Endothelial cell of umbilical vein (primary cell): Measurements from ENCODE around the gene FGFR3. TPM values are rescaled to one million over a fixed set of nuclear protein-coding genes. Genes with fewer than 3 reads are reported as not detected.

Experiments
- BruUV-seq: library from RNA; stranded (reverse); fragments of 400-500 nt; replicated peaks from 2 replicates; lab custom pipeline; 2021; lab: Mats Ljungman, UMichigan
- CTCF ChIA-PET: fragments of 300-600, 350-600 bp; sonication (Branson Sonifier 250); formaldehyde crosslinking; loops from one replicate; lab custom pipeline; 2021; ENCODE audit warnings: antibody characterized with exemption, inconsistent platforms; lab: Charles Lee
- POLR2A ChIA-PET: fragments of 300-600, 350-600 bp; sonication (Branson Sonifier 250); formaldehyde crosslinking; loops from one replicate; lab custom pipeline; 2021; ENCODE audit warnings: antibody characterized with exemption, inconsistent platforms; lab: Charles Lee
- DNase-seq: peaks from one replicate; pipeline ENCODE4 v3.0.0-alpha.2; 2011; ENCODE audit warnings: low read depth, low spot score
- FAIRE-seq: peaks from 2 replicates; lab custom pipeline; 2011; peaks lifted over from hg19 to GRCh38; lab: Jason Lieb, UNC
- H2AFZ ChIP-seq: 2 replicates; pipeline ENCODE4 v1.6.0; 2012; ENCODE audit warnings: low read depth, low read length, control low read depth, inconsistent platforms
- H3K27ac ChIP-seq: 2 replicates; pipeline ENCODE4 v1.5.1; 2011; ENCODE audit warnings: low read depth, mild to moderate bottlenecking, control low read depth, low read length, moderate library complexity; ENCODE audit not compliant: insufficient read depth
- H3K27me3 ChIP-seq, 2 experiments: 2 replicates each; pipeline versions ENCODE4 v1.6.0 to v1.6.1; 2011; ENCODE audit warnings: low read length in 2 of 2, mixed read lengths in 1 of 2; ENCODE audit not compliant: control insufficient read depth in 2 of 2, insufficient read depth in 2 of 2
- H3K36me3 ChIP-seq, 2 experiments: 2 replicates in 1 of 2; 3 replicates in 1 of 2; pipeline ENCODE4 v1.5.1; 2011; ENCODE audit warnings: low read length in 2 of 2, mild to moderate bottlenecking in 1 of 2, moderate library complexity in 1 of 2; ENCODE audit not compliant: control insufficient read depth in 2 of 2, insufficient read depth in 2 of 2; ENCODE audit errors: extremely low read depth in 1 of 2
- H3K4me1 ChIP-seq: 3 replicates; pipeline ENCODE4 v1.5.1; 2011; ENCODE audit warnings: mild to moderate bottlenecking, low read length; ENCODE audit not compliant: control insufficient read depth, insufficient read depth; ENCODE audit errors: extremely low read depth
- H3K4me2 ChIP-seq: 2 replicates; pipeline ENCODE4 v1.6.1; 2011; ENCODE audit warnings: low read length, control low read depth, mixed read lengths; ENCODE audit not compliant: insufficient read depth
- H3K4me3 ChIP-seq, 3 experiments: fragments of 200-600 bp in 1 of 3; sonication (generic), shearing (Covaris generic) in 1 of 3; replicated peaks in 1 of 3; 2 replicates each; pipeline ENCODE4 v1.5.1; 2011 to 2016; ENCODE audit warnings: control low read depth in 3 of 3, low read length in 3 of 3, mild to moderate bottlenecking in 2 of 3, inconsistent platforms in 1 of 3, low read depth in 1 of 3, moderate library complexity in 1 of 3; ENCODE audit not compliant: insufficient read depth in 1 of 3
- H3K79me2 ChIP-seq: 2 replicates; pipeline ENCODE4 v1.6.0; 2012; ENCODE audit warnings: low read length, inconsistent platforms; ENCODE audit not compliant: control insufficient read depth, insufficient read depth
- H3K9ac ChIP-seq: replicated peaks from 2 replicates; pipeline ENCODE3; 2011; ENCODE audit warnings: low read length, control low read depth; ENCODE audit not compliant: insufficient read depth; ENCODE audit errors: extremely low read depth
- H3K9me1 ChIP-seq: replicated peaks from 3 replicates; pipeline ENCODE4 v1.6.0; 2011; ENCODE audit warnings: mild to moderate bottlenecking, low read length; ENCODE audit not compliant: control insufficient read depth, insufficient read depth; ENCODE audit errors: extremely low read depth
- H3K9me3 ChIP-seq: replicated peaks from 2 replicates; pipeline ENCODE4 v1.5.1; 2012; ENCODE audit warnings: low read length, inconsistent platforms; ENCODE audit not compliant: control insufficient read depth, insufficient read depth
- H4K20me1 ChIP-seq: replicated peaks from 2 replicates; pipeline ENCODE3; 2011; ENCODE audit warnings: mild to moderate bottlenecking, low read length; ENCODE audit not compliant: control insufficient read depth, insufficient read depth; ENCODE audit errors: extremely low read depth
- CTCF ChIP-seq, 2 donors: IDR thresholded peaks; 1 replicate in 1 of 2; 2 replicates in 1 of 2; pipeline ENCODE4 v1.5.1; 2011; ENCODE audit warnings: low read length in 2 of 2, mild to moderate bottlenecking in 2 of 2, moderate library complexity in 2 of 2, control low read depth in 1 of 2, inconsistent platforms in 1 of 2, low read depth in 1 of 2; ENCODE audit not compliant: insufficient read depth in 1 of 2; ENCODE audit errors: extremely low read depth in 1 of 2
- EZH2 ChIP-seq: IDR thresholded peaks from 2 replicates; pipeline ENCODE4 v1.6.1; 2012; ENCODE audit warnings: borderline replicate concordance, low read depth, mild to moderate bottlenecking, moderate library complexity, low read length, inconsistent platforms; ENCODE audit not compliant: severe bottlenecking
- FOS ChIP-seq: IDR thresholded peaks from 2 replicates; pipeline ENCODE4 v1.6.1; 2011; ENCODE audit warnings: mild to moderate bottlenecking, low read length, moderate library complexity, borderline replicate concordance; ENCODE audit not compliant: insufficient read depth
- GATA2 ChIP-seq: IDR thresholded peaks from 2 replicates; pipeline ENCODE4 v1.7.0; 2011; ENCODE audit warnings: low read depth, mild to moderate bottlenecking, moderate library complexity, mixed read lengths, low read length; ENCODE audit not compliant: insufficient read length, insufficient read depth
- JUN ChIP-seq: IDR thresholded peaks from 2 replicates; pipeline ENCODE4 v1.6.1; 2011; ENCODE audit warnings: borderline replicate concordance, low read depth; ENCODE audit not compliant: insufficient read length, insufficient read depth
- MYC ChIP-seq: IDR thresholded peaks from one replicate; pipeline ENCODE4 v1.6.1; 2011; ENCODE audit warnings: mild to moderate bottlenecking, low read depth, low read length
- POLR2A ChIP-seq: IDR thresholded peaks from 2 replicates; pipeline ENCODE4 v1.6.1; 2012; ENCODE audit warnings: low read depth, mild to moderate bottlenecking, control low read depth, low read length
- POLR2AphosphoS5 ChIP-seq: IDR thresholded peaks from 2 replicates; pipeline ENCODE4 v1.6.1; 2012; ENCODE audit warnings: low read depth, mild to moderate bottlenecking, control low read depth, low read length, moderate library complexity; ENCODE audit not compliant: insufficient read depth
- dilution Hi-C: fragments of 300-500 bp; cut with MboI; formaldehyde crosslinking; loops from one replicate; pipeline ENCODE4 v1.15.0; 2019; ENCODE audit warnings: low sequenced_read_pairs; ENCODE audit not compliant: extremely low pct_ligation_motif_present
- intact Hi-C: fragments of 100-400 bp; cut with micrococcal nuclease; formaldehyde crosslinking; loops from one replicate; pipeline ENCODE4 v1.10.0; 2022
- polyA plus RNA-seq, 4 experiments: library from polyadenylated mRNA; depleted of rRNA in 3 of 4; stranded (reverse) in 3 of 4; unstranded in 1 of 4; fragments of >200 nt; gene quantifications; 2 replicates each; pipeline versions ENCODE4 v1.2.1 to v1.2.3, GENCODE V29; 2011 to 2012; ENCODE audit warnings: missing spikeins in 1 of 4
- total RNA-seq: library from RNA; stranded (reverse); gene quantifications from 2 replicates; pipeline ENCODE4 v1.2.3, GENCODE V29; 2021
- TF ChIP-seq, protein P1 (sequence below): IDR thresholded peaks from 2 replicates; pipeline ENCODE4 v1.6.1; 2011; ENCODE audit not compliant: insufficient read depth, insufficient read length

Gene FGFR3
- total and polyA plus RNA-seq, 2 donors (not counting 3 experiments of a cell fraction or from before 2014, with no cell fraction given), result 0.73 to 1.2 TPM

GRCh38 chr4:1799387-1800375, 6.6 kb downstream of the FGFR3 start:
- TF ChIP-seq POLR2AphosphoS5 (no peak), JUN (no peak), FOS (no peak), CTCF (IDR thresholded peaks at IDR 0.05; ENCODE audit: extremely low read depth in 1 of 2, insufficient read depth in 1 of 2, low read depth in 1 of 2, low read length in 2 of 2) (no peak), GATA2 (no peak), POLR2A (no peak), MYC (no peak), EZH2 (no peak)
- TF ChIP-seq, protein P1, sequence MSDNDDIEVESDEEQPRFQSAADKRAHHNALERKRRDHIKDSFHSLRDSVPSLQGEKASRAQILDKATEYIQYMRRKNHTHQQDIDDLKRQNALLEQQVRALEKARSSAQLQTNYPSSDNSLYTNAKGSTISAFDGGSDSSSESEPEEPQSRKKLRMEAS, result no peak
- dilution Hi-C loops, result no loop called here
- no peaks in the 10 kb centered on the region for H3K9me1 ChIP-seq
- DNase-seq (no peak), FAIRE-seq (no peak)
- H2AFZ ChIP-seq, result no peak overlapping the region
- H3K79me2 ChIP-seq, result no peaks in the 10 kb centered on the region
- H3K4me1 ChIP-seq, result no peaks in the 10 kb centered on the region
- POLR2A ChIA-PET, result no interaction called here
- no peak overlapping the region for H3K4me3 ChIP-seq
- no peak overlapping the region for H3K27ac ChIP-seq
- peaks cover 8 to 15% of the 10 kb centered on the region in 2 experiments for H3K27me3 ChIP-seq
- no peak overlapping the region for H3K4me2 ChIP-seq
- BruUV-seq, result no TSS peak
- no peaks in the 10 kb centered on the region for H3K36me3 ChIP-seq
- CTCF ChIA-PET, result interaction anchor here (0.7 to 1.5 kb wide), 5 partner anchors 10 to 52 kb away, joined by 3 to 6 read pairs (median 4); no protein-coding TSS in a partner anchor
- no peaks in the 10 kb centered on the region for H3K9me3 ChIP-seq
- H4K20me1 ChIP-seq, result no peaks in the 10 kb centered on the region
- H3K9ac ChIP-seq, result no peak overlapping the region
- intact Hi-C loops, result no loop called here
